GM18907 (cell line): ENCODE data around the gene LCNL1.
A peak's percentile ranks its signal among the peaks of the same experiment; 100 is the strongest.

Source experiments
- ATAC-seq: cut with Tn5 transposase; IDR thresholded peaks from one replicate; pipeline ENCODE4 v1.9.1; 2021; ENCODE audit warnings: mild to moderate bottlenecking, moderate library complexity; ENCODE audit not compliant: unreplicated experiment

The LCNL1 gene

DNA sequence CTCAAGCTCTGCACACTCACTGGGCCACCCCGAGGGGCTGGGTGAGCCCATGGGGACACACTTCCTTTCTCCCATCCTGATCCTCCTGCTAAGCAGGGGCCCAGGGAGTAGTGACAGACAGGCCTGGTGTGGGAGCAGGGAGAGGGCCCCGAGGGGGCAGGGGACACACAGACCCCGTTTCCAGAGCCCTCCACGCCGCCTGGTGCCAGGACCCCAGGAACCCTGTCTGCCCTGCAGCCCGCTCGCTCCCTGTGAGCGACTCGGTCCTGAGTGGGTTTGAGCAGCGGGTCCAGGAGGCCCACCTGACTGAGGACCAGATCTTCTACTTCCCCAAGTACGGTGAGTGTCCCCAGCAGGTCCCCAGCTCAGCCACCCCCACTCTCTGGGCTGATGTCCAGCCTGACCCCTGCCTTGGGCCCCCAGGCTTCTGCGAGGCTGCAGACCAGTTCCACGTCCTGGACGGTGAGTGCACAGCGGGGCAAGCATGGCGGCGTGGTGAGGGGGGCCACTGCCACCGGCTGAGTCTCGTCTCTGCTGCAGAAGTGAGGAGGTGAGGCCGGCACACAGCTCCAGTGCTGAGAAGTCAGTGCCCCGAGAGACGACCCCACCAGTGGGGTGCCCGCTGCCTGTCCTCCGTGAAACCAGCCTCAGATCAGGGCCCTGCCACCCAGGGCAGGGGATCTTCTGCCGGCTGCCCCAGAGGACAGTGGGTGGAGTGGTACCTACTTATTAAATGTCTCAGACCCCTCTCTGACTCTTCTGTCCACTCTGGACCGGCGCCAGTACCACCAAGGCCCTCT, 36.4 kb upstream of the LCNL1 start:
- ATAC-seq = no peak

DNA sequence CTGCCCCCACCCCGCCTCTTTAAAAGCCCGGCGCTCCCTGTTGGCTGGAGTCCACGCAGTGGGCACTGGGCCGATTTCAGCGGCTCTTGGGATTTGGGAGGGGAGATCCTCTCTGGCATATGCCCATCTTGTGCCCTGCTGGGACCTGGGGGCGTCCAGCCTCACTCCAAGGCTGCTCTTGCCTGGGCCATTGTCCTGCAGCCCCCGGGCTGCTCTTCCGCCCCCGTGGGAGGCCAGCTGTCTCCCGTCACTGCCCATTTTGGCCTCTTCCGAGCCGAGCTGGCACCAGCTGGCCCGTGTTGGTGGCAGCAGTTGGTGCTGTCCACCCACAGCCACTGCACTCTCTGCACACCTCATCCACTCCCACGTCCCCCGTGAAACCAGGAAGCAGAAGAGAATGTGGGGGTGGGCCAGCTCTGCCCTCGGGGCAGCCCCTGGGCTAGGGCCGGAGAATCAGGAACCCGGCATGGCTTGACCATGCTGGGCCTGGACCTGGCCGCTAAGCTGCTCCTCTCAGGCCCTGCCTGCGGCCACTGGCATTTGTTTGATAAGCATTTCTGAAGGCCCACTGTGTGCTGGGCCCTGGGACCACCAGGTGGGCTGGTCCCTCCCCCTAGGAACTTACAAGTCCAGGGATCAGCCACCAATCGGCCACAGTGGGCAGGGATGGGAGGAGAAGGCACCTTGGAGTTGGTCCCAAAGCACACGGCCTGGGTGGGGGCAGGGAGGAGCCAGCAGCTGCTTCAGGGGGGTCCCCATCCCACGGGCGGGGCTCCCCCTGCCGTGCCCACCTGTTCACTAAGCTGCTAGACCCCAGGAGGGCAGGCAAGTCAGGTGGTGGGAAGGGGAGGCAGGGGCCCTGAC, 35.5 kb upstream of the LCNL1 start:
- no peak for ATAC-seq

GRCh38 chr9:136947955-136948510, 34.8 kb upstream of the LCNL1 start:
- no peak for ATAC-seq

DNA sequence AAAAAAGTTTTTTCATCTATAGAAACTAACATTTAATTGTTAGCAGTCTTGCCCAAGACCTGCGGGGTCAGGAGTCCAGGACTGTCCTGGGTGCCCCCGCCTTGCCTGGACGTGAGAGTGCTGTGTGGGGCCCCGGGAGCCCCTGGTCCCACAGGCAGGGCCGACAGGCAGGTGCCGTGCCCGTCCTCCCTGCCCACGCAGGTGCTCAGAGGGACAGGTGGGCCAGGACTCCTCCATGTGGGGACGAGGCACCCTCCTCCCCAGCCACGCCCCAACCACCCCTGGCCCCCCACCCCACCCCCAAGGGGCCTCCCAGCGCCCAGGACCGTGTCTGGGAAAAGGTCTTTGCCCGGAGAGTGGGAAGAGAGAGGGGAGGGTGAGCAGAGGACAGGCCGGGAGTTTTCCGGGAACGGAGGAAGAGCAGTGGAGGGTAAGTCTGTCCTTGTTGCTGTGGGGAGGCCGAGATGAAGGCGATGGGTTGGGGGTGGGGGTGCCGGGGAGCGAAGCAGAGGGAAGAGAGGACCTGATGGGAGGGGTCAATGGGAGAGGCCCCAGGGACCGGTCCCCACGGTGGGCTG, 33.5 kb upstream of the LCNL1 start:
- ATAC-seq = no peak

- ATAC-seq = peak; percentile 76
These were observed 32.8 kb upstream of the LCNL1 start for GRCh38 chr9:136949817-136950655.

GRCh38 chr9:136950656-136951276, 32.0 kb upstream of the LCNL1 start:
- no peak for ATAC-seq

- no peak for ATAC-seq
These were observed 31.1 kb upstream of the LCNL1 start, which contains the start of gene LCN12 for GRCh38 chr9:136951541-136952320. Gene LCN12 (plus strand): TSS chr9:136952273. CDS start chr9:136952328, 55 bp downstream.

DNA sequence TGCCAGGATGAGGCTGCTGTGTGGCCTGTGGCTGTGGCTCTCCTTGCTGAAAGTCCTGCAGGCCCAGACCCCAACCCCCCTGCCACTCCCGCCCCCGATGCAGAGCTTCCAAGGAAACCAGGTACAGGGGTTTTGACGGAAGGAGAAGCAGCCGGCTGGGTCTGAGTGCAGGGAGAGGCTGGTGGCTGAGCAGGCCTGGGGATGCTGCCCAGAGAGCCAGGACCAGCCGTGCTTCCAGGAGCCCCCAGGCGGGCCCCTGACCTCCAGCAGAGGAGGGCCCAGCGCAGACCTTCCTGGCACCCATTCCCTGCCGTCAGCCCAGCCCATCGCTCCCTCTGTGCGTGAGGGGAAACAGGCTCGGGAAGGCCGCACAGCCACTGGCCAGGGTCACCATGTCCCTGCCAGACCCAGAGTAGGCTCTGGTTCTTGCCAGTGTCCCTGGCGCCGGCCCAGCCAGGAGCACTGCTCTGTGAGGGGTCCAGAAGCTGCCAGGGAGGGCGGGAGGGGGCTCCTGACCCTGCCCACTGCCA, 30.4 kb upstream of the LCNL1 start:
- ATAC-seq = no peak

GRCh38 chr9:136952876-136953770, 29.7 kb upstream of the LCNL1 start:
- ATAC-seq = no peak

GRCh38 chr9:136953771-136954269, 29.0 kb upstream of the LCNL1 start:
- no peak for ATAC-seq

DNA sequence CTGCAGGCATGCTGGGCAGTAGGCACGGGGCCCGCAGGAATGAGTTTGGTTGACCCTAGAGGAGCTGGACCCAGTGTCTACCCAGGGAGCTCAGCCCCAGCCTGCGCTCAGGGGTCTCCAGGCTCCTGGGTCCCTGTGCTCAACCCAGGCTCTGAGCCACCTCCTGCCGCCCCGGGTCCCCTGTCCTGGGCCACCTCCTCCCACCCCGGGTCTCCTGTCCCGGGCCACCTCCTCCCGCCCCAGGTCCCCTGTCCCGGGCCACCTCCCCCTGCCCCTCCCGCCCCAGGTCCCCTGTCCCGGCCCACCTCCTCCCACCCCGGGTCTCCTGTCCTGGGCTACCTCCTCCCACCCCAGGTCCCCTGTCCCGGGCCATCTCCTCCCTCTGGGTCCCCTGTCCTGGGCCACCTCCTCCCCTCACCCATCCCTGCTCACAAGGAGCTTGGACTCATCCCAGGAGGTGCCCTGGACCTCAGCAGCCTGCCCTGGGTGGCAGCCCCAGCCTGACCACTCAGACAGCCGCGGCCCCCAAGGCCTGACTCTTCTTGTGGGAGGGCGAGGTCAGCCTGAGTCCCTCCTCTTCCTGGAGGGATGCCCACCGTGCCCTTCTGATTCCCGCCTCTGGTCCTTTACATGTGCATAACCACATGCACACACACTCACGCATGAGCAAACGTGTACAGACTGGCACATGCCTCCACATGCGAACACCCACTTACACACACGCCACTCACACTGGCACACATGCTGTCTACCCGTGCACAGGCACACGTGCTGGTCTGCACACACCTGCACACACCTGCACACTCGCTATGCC, 28.3 kb upstream of the LCNL1 start:
- no peak for ATAC-seq

DNA sequence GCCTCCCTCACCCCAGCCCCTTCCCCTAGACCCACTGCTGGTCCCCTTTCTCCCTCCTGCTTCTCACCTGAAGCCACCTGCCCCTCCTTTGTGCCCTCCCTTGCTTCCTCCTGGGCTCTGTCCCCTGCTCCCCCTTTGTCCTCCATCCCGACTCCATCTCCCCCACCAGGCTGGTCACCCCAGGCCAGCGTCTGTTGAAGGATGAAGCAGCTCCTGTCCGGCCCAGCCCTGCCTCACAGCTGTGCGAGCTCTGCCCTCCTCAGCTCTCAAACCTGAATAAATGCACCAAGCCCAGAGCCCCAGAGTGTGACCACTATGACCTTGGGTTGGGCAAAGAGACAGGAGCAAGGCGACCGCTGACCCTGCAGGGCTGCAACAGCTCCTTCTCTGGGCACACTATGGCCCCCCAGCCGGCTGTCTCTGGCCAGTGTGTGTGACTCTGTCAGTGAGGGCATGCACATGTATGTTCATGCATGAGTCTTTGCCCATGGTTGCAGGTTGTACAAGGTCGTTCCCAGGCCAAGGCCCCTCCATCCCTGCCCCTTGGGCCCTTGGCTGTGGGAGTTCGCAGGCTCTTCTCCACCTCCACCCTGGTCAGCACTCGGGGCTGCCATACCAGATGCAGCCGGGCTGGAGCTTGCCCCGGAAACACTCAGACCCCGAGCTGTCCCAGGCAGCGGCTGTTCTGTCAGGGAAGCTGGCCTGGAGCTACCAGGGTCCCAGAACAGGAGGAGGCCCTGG, 27.4 kb upstream of the LCNL1 start:
- ATAC-seq = no peak

DNA sequence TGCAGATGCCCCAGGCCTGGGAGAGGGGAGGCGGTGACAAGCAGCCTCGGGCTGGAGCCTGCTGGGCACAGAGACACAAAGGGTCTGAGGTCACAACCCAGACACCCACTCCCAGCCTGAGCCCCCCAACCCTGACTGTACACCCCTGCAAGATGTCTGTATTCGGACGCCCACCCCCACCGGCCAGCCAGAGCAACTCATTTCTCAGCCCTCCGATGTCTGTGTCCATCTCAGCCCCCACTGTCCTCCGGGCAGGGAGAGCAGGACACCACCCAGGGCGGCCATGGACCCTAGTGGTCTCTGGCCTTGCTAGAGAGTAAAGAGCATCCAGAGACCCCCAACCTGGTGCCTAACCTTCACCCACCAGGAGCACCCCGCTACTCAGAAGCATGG, 26.9 kb upstream of the LCNL1 start:
- no peak for ATAC-seq

DNA sequence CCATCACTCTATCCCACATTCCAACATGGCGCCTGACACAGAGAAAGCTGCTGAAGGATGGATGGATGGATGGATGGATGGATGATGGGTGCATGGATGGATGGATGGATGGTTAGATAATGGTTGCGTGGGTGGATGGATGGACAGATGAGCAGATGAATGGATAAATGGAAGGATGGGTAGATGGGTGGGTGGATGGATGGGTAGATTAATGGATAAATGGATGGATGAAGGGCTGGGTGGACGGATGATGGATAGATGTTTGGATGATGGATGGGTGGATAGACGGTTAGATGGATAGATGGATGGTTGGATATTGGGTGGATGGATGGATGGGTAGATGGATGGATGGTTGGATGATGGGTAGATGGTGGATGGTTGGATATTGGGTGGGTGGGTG, 26.2 kb upstream of the LCNL1 start:
- ATAC-seq = no peak

- ATAC-seq = no peak
These were observed 25.3 kb upstream of the LCNL1 start for GRCh38 chr9:136957461-136957860.

GRCh38 chr9:136957901-136958300, 24.9 kb upstream of the LCNL1 start:
- ATAC-seq = no peak
